ENCODE measurements around the gene CTTNBP2. TPM values are rescaled to one million over a fixed set of nuclear protein-coding genes. Genes with fewer than 3 reads are reported as not detected.

Gene CTTNBP2
- total RNA-seq, 2 experiments from 2014 or later: not detected

- ChIA-PET POLR2A (no interaction called here), CTCF (interaction anchor here (0.6 kb wide), 1 partner anchor 1386 kb away, joined by 3 read pairs; no protein-coding TSS in a partner anchor)
- Mint-ChIP-seq H3K27ac (no peak overlapping the region), H3K9me3 (ENCODE audit: low read depth) (no peaks in the 10 kb centered on the region), H3K36me3 (ENCODE audit: low read depth) (no peaks in the 10 kb centered on the region), H3K4me3 (no peak overlapping the region), H3K27me3 (peaks cover 2% of the 10 kb centered on the region), H3K4me1 (no peaks in the 10 kb centered on the region)
- ATAC-seq (no peak), DNase-seq (no peak)
- intact Hi-C loops (cut with DNase I, micrococcal nuclease): no loop called here
Measured at GRCh38 chr7:117810642-117811512, 62.4 kb downstream of the CTTNBP2 start.

- Mint-ChIP-seq H3K27ac (no peak overlapping the region), H3K9me3 (ENCODE audit: low read depth) (no peaks in the 10 kb centered on the region), H3K4me3 (no peak overlapping the region), H3K4me1 (no peaks in the 10 kb centered on the region), H3K36me3 (ENCODE audit: low read depth) (no peaks in the 10 kb centered on the region), H3K27me3 (peaks cover 2% of the 10 kb centered on the region)
- DNase-seq: no peak
- ChIA-PET CTCF (interaction anchor here (0.6 kb wide), 1 partner anchor 1386 kb away, joined by 3 read pairs; no protein-coding TSS in a partner anchor), POLR2A (no interaction called here)
- intact Hi-C loops (cut with DNase I, micrococcal nuclease): no loop called here
- no peak for ATAC-seq
Measured at GRCh38 chr7:117809958-117810357, 63.3 kb downstream of the CTTNBP2 start.

GRCh38 chr7:117808910-117809705 lies 64.1 kb downstream of the CTTNBP2 start:
- POLR2A ChIA-PET: no interaction called here

GRCh38 chr7:117808341-117808757 lies 64.9 kb downstream of the CTTNBP2 start:
- H3K9me3 Mint-ChIP-seq (ENCODE audit: low read depth): no peaks in the 10 kb centered on the region
- no peak overlapping the region for H3K27ac Mint-ChIP-seq
- POLR2A ChIA-PET: no interaction called here
- no peak for DNase-seq
- H3K4me1 Mint-ChIP-seq: no peaks in the 10 kb centered on the region
- H3K4me3 Mint-ChIP-seq: no peak overlapping the region
- H3K36me3 Mint-ChIP-seq (ENCODE audit: low read depth): no peaks in the 10 kb centered on the region
- no peak for ATAC-seq
- peaks cover under 1% of the 10 kb centered on the region for H3K27me3 Mint-ChIP-seq
- intact Hi-C loops (cut with DNase I, micrococcal nuclease): no loop called here
- CTCF ChIA-PET: no interaction called here

More at GRCh38 chr7:117808910-117809705, 64.1 kb downstream of the CTTNBP2 start:
- H3K4me1 Mint-ChIP-seq: no peaks in the 10 kb centered on the region
- H3K36me3 Mint-ChIP-seq (ENCODE audit: low read depth): no peaks in the 10 kb centered on the region
- H3K9me3 Mint-ChIP-seq (ENCODE audit: low read depth): no peaks in the 10 kb centered on the region
- no peak for DNase-seq
- ATAC-seq: no peak
- intact Hi-C loops (cut with DNase I, micrococcal nuclease): no loop called here
- CTCF ChIA-PET: no interaction called here
- peaks cover 2% of the 10 kb centered on the region for H3K27me3 Mint-ChIP-seq
- H3K27ac Mint-ChIP-seq: no peak overlapping the region
- no peak overlapping the region for H3K4me3 Mint-ChIP-seq

- Mint-ChIP-seq H3K36me3 (ENCODE audit: low read depth) (no peaks in the 10 kb centered on the region), H3K27me3 (no peaks in the 10 kb centered on the region), H3K4me1 (no peaks in the 10 kb centered on the region), H3K27ac (no peak overlapping the region), H3K4me3 (no peak overlapping the region), H3K9me3 (ENCODE audit: low read depth) (no peaks in the 10 kb centered on the region)
- ATAC-seq: no peak
- ChIA-PET CTCF (no interaction called here), POLR2A (no interaction called here)
- no peak for DNase-seq
- intact Hi-C loops (cut with DNase I, micrococcal nuclease): no loop called here
Measured at GRCh38 chr7:117807676-117808075, 65.6 kb downstream of the CTTNBP2 start.

GRCh38 chr7:117806011-117806410 lies 67.2 kb downstream of the CTTNBP2 start:
- Mint-ChIP-seq H3K27ac (no peak overlapping the region), H3K27me3 (no peaks in the 10 kb centered on the region), H3K9me3 (ENCODE audit: low read depth) (no peaks in the 10 kb centered on the region), H3K4me1 (no peaks in the 10 kb centered on the region), H3K4me3 (no peak overlapping the region), H3K36me3 (ENCODE audit: low read depth) (no peaks in the 10 kb centered on the region)
- ChIA-PET CTCF (no interaction called here), POLR2A (no interaction called here)
- no peak for ATAC-seq
- no peak for DNase-seq
- intact Hi-C loops (cut with DNase I, micrococcal nuclease): no loop called here

GRCh38 chr7:117805241-117805640 lies 68.0 kb downstream of the CTTNBP2 start:
- Mint-ChIP-seq H3K27me3 (no peaks in the 10 kb centered on the region), H3K4me1 (no peaks in the 10 kb centered on the region), H3K4me3 (no peak overlapping the region), H3K27ac (no peak overlapping the region), H3K9me3 (ENCODE audit: low read depth) (no peaks in the 10 kb centered on the region), H3K36me3 (ENCODE audit: low read depth) (no peaks in the 10 kb centered on the region)
- DNase-seq (no peak), ATAC-seq (no peak)
- intact Hi-C loops (cut with DNase I, micrococcal nuclease): no loop called here
- ChIA-PET CTCF (no interaction called here), POLR2A (no interaction called here)

- DNase-seq: no peak
- Mint-ChIP-seq H3K27me3 (no peaks in the 10 kb centered on the region), H3K36me3 (ENCODE audit: low read depth) (no peaks in the 10 kb centered on the region), H3K4me3 (no peak overlapping the region), H3K4me1 (no peaks in the 10 kb centered on the region), H3K27ac (no peak overlapping the region), H3K9me3 (ENCODE audit: low read depth) (no peaks in the 10 kb centered on the region)
- ChIA-PET POLR2A (no interaction called here), CTCF (no interaction called here)
- ATAC-seq: no peak
- intact Hi-C loops (cut with DNase I, micrococcal nuclease): no loop called here
Measured at GRCh38 chr7:117803476-117803875, 69.8 kb downstream of the CTTNBP2 start.

GRCh38 chr7:117802660-117803059 lies 70.6 kb downstream of the CTTNBP2 start:
- H3K27me3 Mint-ChIP-seq: no peaks in the 10 kb centered on the region
- no peaks in the 10 kb centered on the region for H3K36me3 Mint-ChIP-seq (ENCODE audit: low read depth)
- H3K27ac Mint-ChIP-seq: no peak overlapping the region
- ChIA-PET CTCF (no interaction called here), POLR2A (no interaction called here)
- no peak for ATAC-seq
- DNase-seq: no peak
- no peak overlapping the region for H3K4me3 Mint-ChIP-seq
- intact Hi-C loops (cut with DNase I, micrococcal nuclease): no loop called here
- H3K4me1 Mint-ChIP-seq: no peaks in the 10 kb centered on the region
- no peaks in the 10 kb centered on the region for H3K9me3 Mint-ChIP-seq (ENCODE audit: low read depth)

- DNase-seq (no peak), ATAC-seq (no peak)
- intact Hi-C loops (cut with DNase I, micrococcal nuclease): no loop called here
- peaks cover 2% of the 10 kb centered on the region for H3K27me3 Mint-ChIP-seq
- H3K27ac Mint-ChIP-seq: no peak overlapping the region
- no peak overlapping the region for H3K4me3 Mint-ChIP-seq
- H3K36me3 Mint-ChIP-seq (ENCODE audit: low read depth): no peaks in the 10 kb centered on the region
- ChIA-PET CTCF (no interaction called here), POLR2A (no interaction called here)
- no peaks in the 10 kb centered on the region for H3K4me1 Mint-ChIP-seq
- no peaks in the 10 kb centered on the region for H3K9me3 Mint-ChIP-seq (ENCODE audit: low read depth)
Measured at GRCh38 chr7:117800841-117801240, 72.4 kb downstream of the CTTNBP2 start.

GRCh38 chr7:117800406-117800805 lies 72.8 kb downstream of the CTTNBP2 start:
- Mint-ChIP-seq H3K4me1 (no peaks in the 10 kb centered on the region), H3K27ac (no peak overlapping the region), H3K36me3 (ENCODE audit: low read depth) (no peaks in the 10 kb centered on the region), H3K9me3 (ENCODE audit: low read depth) (no peaks in the 10 kb centered on the region), H3K4me3 (no peak overlapping the region), H3K27me3 (peaks cover 3% of the 10 kb centered on the region)
- ATAC-seq (no peak), DNase-seq (no peak)
- POLR2A ChIA-PET: no interaction called here
- CTCF ChIA-PET: no interaction called here
- intact Hi-C loops (cut with DNase I, micrococcal nuclease): no loop called here

GRCh38 chr7:117796889-117797288 lies 76.4 kb downstream of the CTTNBP2 start:
- H3K9me3 Mint-ChIP-seq (ENCODE audit: low read depth): no peaks in the 10 kb centered on the region

More at GRCh38 chr7:117796889-117797288, 76.4 kb downstream of the CTTNBP2 start:
- intact Hi-C loops (cut with DNase I, micrococcal nuclease): no loop called here
- peaks cover 9% of the 10 kb centered on the region for H3K27me3 Mint-ChIP-seq
- no peaks in the 10 kb centered on the region for H3K4me1 Mint-ChIP-seq
- ChIA-PET POLR2A (no interaction called here), CTCF (interaction anchor here (1.0 kb wide), 1 partner anchor 152 kb away, joined by 3 read pairs; no protein-coding TSS in a partner anchor)
- no peak for DNase-seq
- ATAC-seq: no peak
- no peaks in the 10 kb centered on the region for H3K36me3 Mint-ChIP-seq (ENCODE audit: low read depth)
- no peak overlapping the region for H3K27ac Mint-ChIP-seq
- no peak overlapping the region for H3K4me3 Mint-ChIP-seq
